Thoracic aorta (tissue), 2 donors: ENCODE measurements around the gene SPAG17. TPM values are rescaled to one million over a fixed set of nuclear protein-coding genes. Genes with fewer than 3 reads are reported as not detected.

Experiments used
- ATAC-seq: fragments of 150-250 bp; one replicate; pipeline ENCODE4 v1.8.0; 2017; ENCODE audit warnings: low read depth; ENCODE audit not compliant: insufficient number of reproducible peaks, low FRiP score
- DNase-seq: peaks from one replicate; pipeline ENCODE4 v3.0.0-alpha.2; 2020; ENCODE audit warnings: low spot score
- H3K27ac ChIP-seq, 2 donors: fragments of 200-600 bp; sonication (generic); 1 replicate in 1 of 2; 2 replicates in 1 of 2; pipeline ENCODE4 v1.5.1; 2016; ENCODE audit warnings: mild to moderate bottlenecking in 2 of 2, moderate library complexity in 2 of 2
- H3K27me3 ChIP-seq: fragments of 200-600 bp; sonication (generic); replicated peaks from 2 replicates; pipeline ENCODE4 v1.6.0; 2016; ENCODE audit warnings: mild to moderate bottlenecking; ENCODE audit not compliant: insufficient read depth
- H3K36me3 ChIP-seq: fragments of 200-600 bp; sonication (generic); one replicate; pipeline ENCODE4 v1.5.1; 2016
- H3K4me1 ChIP-seq, 2 donors: fragments of 200-600 bp; sonication (generic); 1 replicate in 1 of 2; 2 replicates in 1 of 2; pipeline versions ENCODE4 v1.5.1 to v1.6.0; 2016; ENCODE audit warnings: low read depth in 2 of 2, mild to moderate bottlenecking in 1 of 2; ENCODE audit not compliant: control insufficient read depth in 1 of 2
- H3K4me3 ChIP-seq: fragments of 200-600 bp; sonication (generic); 2 replicates; pipeline ENCODE4 v1.5.1; 2016; ENCODE audit warnings: mild to moderate bottlenecking
- H3K9me3 ChIP-seq: fragments of 200-600 bp; sonication (generic); 2 replicates; pipeline ENCODE4 v1.5.1; 2016
- total RNA-seq, 2 donors: library from RNA; depleted of rRNA; stranded (reverse); fragments of >200 nt; gene quantifications; one replicate each; pipeline versions ENCODE4 v1.1.0 to v1.2.3, GENCODE V29; 2016
- TF ChIP-seq, protein P1 (sequence below): fragments of 200-600 bp; sonication (generic); IDR thresholded peaks from one replicate; pipeline ENCODE4 v1.5.1; 2019; ENCODE audit warnings: antibody characterized with exemption

Gene SPAG17
- total RNA-seq, 2 donors from 2014 or later, result not detected

DNA sequence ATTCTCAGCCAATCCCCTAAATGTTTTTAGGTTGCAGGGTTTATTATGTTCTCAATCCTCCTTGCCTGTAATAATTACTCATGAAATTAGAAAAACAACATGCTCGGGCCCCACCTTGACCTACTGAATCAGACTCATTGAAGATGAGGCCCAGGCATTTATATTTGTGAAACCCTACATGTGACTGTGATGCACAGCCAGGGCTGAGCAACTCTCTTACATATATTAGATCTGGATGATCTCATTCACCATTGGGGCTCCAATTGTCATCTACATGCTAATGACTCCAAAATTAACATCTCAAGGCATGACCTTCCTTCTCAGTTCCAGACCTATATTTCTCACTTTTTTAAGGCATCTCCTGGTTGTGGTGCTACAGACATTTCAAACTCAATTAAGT lies 152.1 kb downstream of the SPAG17 start:
- ATAC-seq (no peak), DNase-seq (no peak)
- no peak overlapping the region for H3K4me3 ChIP-seq
- H3K27me3 ChIP-seq, result no peaks in the 10 kb centered on the region
- TF ChIP-seq, protein P1, sequence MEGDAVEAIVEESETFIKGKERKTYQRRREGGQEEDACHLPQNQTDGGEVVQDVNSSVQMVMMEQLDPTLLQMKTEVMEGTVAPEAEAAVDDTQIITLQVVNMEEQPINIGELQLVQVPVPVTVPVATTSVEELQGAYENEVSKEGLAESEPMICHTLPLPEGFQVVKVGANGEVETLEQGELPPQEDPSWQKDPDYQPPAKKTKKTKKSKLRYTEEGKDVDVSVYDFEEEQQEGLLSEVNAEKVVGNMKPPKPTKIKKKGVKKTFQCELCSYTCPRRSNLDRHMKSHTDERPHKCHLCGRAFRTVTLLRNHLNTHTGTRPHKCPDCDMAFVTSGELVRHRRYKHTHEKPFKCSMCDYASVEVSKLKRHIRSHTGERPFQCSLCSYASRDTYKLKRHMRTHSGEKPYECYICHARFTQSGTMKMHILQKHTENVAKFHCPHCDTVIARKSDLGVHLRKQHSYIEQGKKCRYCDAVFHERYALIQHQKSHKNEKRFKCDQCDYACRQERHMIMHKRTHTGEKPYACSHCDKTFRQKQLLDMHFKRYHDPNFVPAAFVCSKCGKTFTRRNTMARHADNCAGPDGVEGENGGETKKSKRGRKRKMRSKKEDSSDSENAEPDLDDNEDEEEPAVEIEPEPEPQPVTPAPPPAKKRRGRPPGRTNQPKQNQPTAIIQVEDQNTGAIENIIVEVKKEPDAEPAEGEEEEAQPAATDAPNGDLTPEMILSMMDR, result no peak
- H3K27ac ChIP-seq, result no peak overlapping the region
- no peaks in the 10 kb centered on the region for H3K4me1 ChIP-seq
- no peaks in the 10 kb centered on the region for H3K9me3 ChIP-seq
- no peaks in the 10 kb centered on the region for H3K36me3 ChIP-seq

DNA sequence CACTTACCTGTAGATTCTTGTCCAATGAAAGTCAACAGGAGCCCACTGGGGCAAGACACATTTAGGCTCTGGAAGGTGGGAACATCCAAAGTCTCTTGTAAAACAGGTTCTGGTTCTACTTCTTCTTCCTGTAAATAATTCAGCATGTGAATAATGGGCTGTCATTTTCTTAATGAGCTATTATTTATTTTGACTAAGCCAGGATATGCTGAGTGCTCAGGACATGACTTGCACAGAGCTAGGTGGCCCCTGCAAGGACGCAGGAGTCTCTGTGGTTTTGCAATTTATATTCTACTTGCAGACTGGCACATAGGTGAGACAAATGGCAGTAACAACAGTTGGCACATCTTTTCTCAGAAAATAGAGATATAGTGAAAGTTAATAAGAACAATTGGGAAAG lies 156.8 kb downstream of the SPAG17 start:
- ATAC-seq, result no peak
- Histone ChIP-seq H3K27ac (no peak overlapping the region), H3K9me3 (no peaks in the 10 kb centered on the region), H3K4me1 (no peaks in the 10 kb centered on the region), H3K36me3 (no peaks in the 10 kb centered on the region), H3K4me3 (no peak overlapping the region), H3K27me3 (no peaks in the 10 kb centered on the region)
- no peak for DNase-seq
- TF ChIP-seq, protein P1, result no peak

DNA sequence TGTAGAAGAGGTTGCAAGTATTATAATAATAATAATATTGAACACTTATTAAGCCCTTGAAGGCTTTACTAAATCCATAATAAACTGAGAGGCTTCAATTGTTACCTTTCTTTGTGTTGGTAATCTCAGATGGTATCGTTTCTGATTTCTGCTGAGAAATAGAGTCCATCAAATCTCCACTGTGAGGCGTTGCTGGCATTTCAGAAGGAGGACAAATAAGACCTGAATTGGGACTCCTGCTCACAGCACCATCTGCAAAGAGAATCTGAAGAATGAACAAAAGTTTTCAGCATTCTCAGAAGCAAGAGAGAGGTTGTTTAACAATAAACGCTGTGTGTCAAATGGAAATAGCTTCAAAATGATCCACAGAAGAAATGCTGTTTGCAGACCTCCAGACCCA lies 161.8 kb downstream of the SPAG17 start:
- TF ChIP-seq, protein P1, result no peak
- H3K9me3 ChIP-seq, result no peaks in the 10 kb centered on the region
- no peaks in the 10 kb centered on the region for H3K36me3 ChIP-seq
- no peaks in the 10 kb centered on the region for H3K27me3 ChIP-seq
- no peak overlapping the region for H3K4me3 ChIP-seq
- no peak for DNase-seq
- ATAC-seq, result no peak
- H3K4me1 ChIP-seq, result no peaks in the 10 kb centered on the region
- no peak overlapping the region for H3K27ac ChIP-seq

DNA sequence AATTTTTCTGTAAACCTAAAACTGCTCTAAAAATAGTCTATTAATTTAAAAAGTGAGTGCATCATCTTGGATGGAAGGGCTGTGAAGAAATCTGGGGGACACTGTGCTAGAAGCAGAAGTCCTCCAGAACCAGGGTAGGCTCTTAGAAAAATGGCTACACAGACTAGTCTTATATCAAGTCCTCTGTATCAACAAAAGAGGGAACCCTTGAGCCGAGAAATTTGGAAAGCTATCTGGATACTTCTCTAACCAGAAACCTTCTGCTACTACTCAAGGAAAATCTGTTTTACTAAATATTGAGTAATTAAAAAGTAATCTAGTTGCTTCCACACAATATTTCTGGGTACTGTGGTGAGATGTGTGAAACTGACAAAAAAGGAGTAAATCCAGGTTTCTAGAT lies 163.4 kb downstream of the SPAG17 start:
- H3K4me3 ChIP-seq, result no peak overlapping the region
- no peaks in the 10 kb centered on the region for H3K27me3 ChIP-seq
- TF ChIP-seq, protein P1, result no peak
- ATAC-seq, result no peak
- no peak for DNase-seq
- H3K27ac ChIP-seq, result no peak overlapping the region
- no peaks in the 10 kb centered on the region for H3K4me1 ChIP-seq
- no peaks in the 10 kb centered on the region for H3K36me3 ChIP-seq
- no peaks in the 10 kb centered on the region for H3K9me3 ChIP-seq

DNA sequence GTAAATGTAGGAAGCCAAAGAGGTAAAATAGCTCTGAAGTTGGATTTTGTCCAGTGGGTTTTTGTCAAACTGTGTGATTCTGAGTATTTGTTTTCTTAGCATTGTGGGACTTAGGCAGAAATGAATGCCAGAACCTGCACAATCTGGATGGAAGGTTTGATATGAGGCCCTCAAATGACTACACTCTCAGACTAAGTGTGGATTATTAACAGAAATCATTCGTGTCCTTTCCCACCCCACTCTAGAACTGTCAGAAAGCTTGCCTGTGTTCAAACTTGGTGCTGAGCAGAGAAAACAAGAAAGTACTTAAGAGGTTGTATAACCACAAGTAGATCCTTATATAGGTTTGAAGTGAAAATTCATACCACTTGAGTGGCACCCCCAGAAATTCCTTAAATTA lies 167.0 kb downstream of the SPAG17 start:
- no peaks in the 10 kb centered on the region for H3K36me3 ChIP-seq
- H3K27me3 ChIP-seq, result no peaks in the 10 kb centered on the region
- H3K27ac ChIP-seq, result no peak overlapping the region
- TF ChIP-seq, protein P1, result no peak
- no peaks in the 10 kb centered on the region for H3K9me3 ChIP-seq
- no peak for ATAC-seq
- H3K4me3 ChIP-seq, result no peak overlapping the region
- H3K4me1 ChIP-seq, result no peaks in the 10 kb centered on the region
- DNase-seq, result no peak
